ENCODE measurements around the gene SIDT1. TPM values are rescaled to one million over a fixed set of nuclear protein-coding genes. Genes with fewer than 3 reads are reported as not detected.

The SIDT1 gene
- total RNA-seq, 2 experiments from 2014 or later, result 48.3 to 50.6 TPM

DNA sequence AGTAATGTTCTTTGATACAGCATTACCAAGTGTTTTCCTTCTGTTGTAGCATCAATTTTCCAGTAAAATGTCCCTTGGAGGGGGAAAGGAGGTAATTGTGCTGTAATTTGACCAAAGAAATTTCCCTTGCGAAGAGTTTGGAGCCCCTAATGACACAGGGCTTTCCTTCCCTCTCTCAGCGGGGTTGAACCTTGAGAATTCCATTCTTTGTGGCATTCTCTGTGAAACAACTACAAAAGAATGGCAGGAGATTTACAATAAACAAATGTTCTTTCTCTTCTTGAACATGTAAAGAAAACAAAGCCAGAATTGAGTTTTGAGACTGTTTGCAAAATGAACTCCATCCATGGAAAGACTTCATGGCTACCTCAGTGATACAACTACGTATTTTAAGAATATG is 53.4 kb downstream of the SIDT1 start:
- Mint-ChIP-seq H3K27ac (no peak overlapping the region), H3K36me3 (peaks cover 27% of the 10 kb centered on the region), H3K9me3 (no peaks in the 10 kb centered on the region), H3K27me3 (no peaks in the 10 kb centered on the region), H3K4me3 (no peak overlapping the region), H3K4me1 (no peaks in the 10 kb centered on the region)
- no peak for ATAC-seq (ENCODE audit: low read depth)
- no peak for DNase-seq
- POLR2A ChIA-PET, result no interaction called here

DNA sequence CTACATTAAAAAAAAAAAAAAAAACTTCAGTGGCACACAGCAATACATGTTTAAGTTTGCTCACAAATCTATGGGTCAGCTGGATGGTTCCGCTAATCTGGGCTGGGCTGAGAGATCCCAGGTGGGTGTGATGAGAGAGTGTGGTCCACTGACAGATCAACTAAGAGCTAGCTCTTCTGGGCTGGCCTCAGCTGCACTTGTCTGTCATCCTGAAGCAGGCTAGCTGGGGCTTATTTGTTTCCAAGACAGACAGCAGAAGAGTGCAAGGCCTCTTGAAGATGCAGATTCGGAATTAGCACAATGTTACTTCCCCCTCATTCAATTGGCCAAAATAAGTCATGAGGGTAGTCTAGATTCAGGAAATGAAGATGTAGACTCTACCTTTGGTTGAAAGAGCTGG is 56.5 kb downstream of the SIDT1 start:
- Mint-ChIP-seq H3K4me1 (no peaks in the 10 kb centered on the region), H3K4me3 (no peak overlapping the region), H3K9me3 (no peaks in the 10 kb centered on the region), H3K36me3 (peaks cover 38% of the 10 kb centered on the region), H3K27ac (no peak overlapping the region), H3K27me3 (no peaks in the 10 kb centered on the region)
- POLR2A ChIA-PET, result no interaction called here
- DNase-seq (no peak), ATAC-seq (ENCODE audit: low read depth) (no peak)

DNA sequence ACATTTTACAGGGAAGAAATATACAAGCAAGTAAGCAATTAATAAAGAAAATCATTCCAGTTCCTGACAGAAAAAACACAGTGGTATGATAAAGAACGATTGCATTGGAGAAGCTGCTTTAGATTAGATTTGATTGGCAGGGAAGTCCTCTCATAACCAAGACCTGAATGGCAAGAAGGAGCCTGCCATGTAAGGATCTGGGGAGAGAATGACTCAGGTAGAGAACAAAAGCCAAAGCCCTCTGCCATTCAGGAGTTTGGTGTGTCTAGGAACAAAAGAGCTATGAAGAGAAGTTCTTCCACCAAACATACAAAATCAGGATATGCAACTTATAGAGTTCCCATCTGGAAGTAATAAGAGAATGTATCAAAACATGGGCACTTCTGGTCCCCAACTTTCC is 57.6 kb downstream of the SIDT1 start:
- POLR2A ChIA-PET, result no interaction called here
- H3K4me1 Mint-ChIP-seq, result no peaks in the 10 kb centered on the region
- no peak overlapping the region for H3K4me3 Mint-ChIP-seq
- H3K9me3 Mint-ChIP-seq, result no peaks in the 10 kb centered on the region
- H3K27ac Mint-ChIP-seq, result no peak overlapping the region
- peaks cover 37% of the 10 kb centered on the region for H3K36me3 Mint-ChIP-seq
- no peaks in the 10 kb centered on the region for H3K27me3 Mint-ChIP-seq
- DNase-seq (no peak), ATAC-seq (ENCODE audit: low read depth) (no peak)

DNA sequence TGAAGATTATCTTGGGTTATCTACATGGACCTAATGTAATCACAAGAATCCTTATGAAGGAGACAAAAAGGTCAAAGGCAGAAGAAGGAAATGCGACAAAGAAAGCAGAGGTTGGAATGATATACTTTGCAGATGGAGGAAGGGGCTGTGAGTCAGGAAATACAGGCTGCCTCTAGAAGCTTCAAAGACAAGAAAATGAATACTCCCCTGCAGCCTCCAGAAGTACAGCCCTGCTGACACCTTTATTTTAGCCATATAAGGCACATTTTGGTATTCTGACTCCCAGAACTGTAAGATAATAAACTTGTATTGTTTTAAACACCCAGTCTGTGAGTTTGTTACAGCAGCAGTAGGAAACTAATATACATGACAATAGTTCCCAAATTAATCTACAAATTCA is 58.6 kb downstream of the SIDT1 start:
- Mint-ChIP-seq H3K4me1 (peaks cover 1% of the 10 kb centered on the region), H3K27me3 (no peaks in the 10 kb centered on the region), H3K36me3 (peaks cover 40% of the 10 kb centered on the region), H3K9me3 (no peaks in the 10 kb centered on the region), H3K27ac (no peak overlapping the region), H3K4me3 (no peak overlapping the region)
- POLR2A ChIA-PET, result no interaction called here
- DNase-seq (no peak), ATAC-seq (ENCODE audit: low read depth) (no peak)

DNA sequence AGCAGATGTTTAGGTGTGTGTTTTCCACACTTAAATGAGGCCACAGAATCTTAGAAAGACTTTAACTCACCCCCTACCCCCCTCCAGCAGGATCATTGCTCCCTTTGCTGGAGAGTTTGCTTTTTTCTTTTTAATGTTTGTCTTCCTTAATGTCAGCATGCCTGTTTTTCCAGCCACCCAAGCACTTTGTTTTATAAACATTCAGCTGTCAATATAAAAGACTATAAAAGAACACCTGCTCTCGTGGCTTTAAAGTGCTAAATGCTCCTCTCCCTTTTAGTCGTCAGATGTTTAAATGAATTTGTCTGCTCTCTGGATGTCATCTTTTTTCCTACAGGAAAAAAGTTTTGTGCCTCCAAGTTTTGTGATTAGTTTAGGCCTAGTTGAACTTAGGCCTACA is 61.7 kb downstream of the SIDT1 start:
- ATAC-seq (ENCODE audit: low read depth) (no peak), DNase-seq (no peak)
- Mint-ChIP-seq H3K9me3 (no peaks in the 10 kb centered on the region), H3K27me3 (no peaks in the 10 kb centered on the region), H3K36me3 (peaks cover 41% of the 10 kb centered on the region), H3K4me3 (no peak overlapping the region), H3K27ac (no peak overlapping the region), H3K4me1 (peaks cover 1% of the 10 kb centered on the region)
- POLR2A ChIA-PET, result no interaction called here

DNA sequence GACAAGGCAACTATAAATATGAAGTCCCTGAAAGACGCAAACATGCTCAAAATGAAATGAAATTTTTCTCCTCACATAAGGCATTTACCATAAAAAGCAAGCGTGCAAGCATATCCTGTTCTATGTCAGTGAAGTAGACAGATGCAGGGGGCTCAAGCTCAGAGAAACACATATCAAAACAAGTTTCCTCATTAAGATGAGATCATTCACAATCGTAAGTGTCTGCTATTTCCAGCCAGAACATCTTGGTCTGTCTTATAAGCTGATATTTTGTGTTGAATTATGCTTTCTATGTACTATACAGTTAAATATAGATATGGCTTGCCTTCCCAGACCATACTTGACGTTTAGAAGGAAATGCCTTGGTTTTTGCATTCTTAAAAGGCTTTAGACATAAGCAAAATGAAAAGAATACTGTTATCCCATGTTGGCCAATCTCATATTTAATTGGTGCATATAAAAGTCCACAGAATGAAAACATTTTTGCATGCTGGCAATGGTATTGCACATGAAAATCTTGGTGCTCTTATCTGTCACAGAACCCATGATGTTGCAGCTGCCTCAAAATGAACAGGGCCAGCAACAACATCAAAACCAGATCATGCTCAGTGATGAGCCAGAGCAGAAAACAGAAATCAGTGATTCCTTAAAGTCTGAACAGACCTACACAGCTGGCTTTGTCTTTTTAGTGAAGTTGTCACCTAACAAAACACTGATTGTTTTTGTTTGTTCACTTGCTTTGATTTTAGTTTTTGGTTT is 65.4 kb downstream of the SIDT1 start:
- Mint-ChIP-seq H3K4me1 (peaks cover 1% of the 10 kb centered on the region), H3K9me3 (no peaks in the 10 kb centered on the region), H3K27ac (no peak overlapping the region), H3K36me3 (peaks cover 21% of the 10 kb centered on the region), H3K4me3 (no peak overlapping the region), H3K27me3 (no peaks in the 10 kb centered on the region)
- POLR2A ChIA-PET, result no interaction called here
- DNase-seq, result no peak
- no peak for ATAC-seq (ENCODE audit: low read depth)

DNA sequence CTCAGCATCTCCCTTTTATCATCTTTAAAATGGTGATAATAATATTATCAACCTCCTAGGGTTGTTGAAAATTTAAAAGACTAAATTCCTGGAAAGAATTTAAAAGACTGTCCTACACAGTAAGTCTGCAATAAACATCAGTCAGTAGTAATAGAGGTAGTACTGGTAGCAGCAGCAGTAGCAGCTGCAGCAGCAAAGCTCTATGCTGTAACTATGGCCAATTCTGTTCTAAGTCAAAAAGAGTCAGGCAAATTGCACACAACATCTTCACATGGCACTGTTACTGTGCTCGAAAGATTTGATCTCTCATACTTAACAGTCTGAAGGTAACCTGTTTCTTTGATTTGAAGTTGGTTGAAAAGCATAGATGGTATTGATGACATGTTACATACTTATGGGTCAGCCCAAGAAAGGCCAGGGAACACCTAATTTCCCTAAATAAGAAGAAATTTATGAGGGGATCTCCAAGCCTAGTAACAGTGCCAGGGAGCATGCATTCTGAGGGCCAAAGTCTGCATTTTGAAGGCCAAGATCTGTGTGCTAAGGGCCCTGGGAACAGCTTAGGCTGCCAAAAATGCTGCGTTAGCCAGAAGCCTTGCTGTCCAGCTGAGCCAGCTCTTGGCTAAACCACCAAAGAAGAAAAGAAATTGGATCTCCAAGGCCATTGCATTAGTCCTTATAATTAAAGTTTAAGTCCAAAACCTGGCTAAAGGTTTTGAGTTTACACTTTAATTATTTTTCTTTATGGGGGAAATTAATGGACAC is 68.2 kb downstream of the SIDT1 start:
- Mint-ChIP-seq H3K36me3 (peaks cover 23% of the 10 kb centered on the region), H3K27me3 (no peaks in the 10 kb centered on the region), H3K9me3 (no peaks in the 10 kb centered on the region), H3K4me3 (no peak overlapping the region), H3K4me1 (peaks cover 1% of the 10 kb centered on the region), H3K27ac (no peak overlapping the region)
- DNase-seq (no peak), ATAC-seq (ENCODE audit: low read depth) (no peak)
- POLR2A ChIA-PET, result no interaction called here

DNA sequence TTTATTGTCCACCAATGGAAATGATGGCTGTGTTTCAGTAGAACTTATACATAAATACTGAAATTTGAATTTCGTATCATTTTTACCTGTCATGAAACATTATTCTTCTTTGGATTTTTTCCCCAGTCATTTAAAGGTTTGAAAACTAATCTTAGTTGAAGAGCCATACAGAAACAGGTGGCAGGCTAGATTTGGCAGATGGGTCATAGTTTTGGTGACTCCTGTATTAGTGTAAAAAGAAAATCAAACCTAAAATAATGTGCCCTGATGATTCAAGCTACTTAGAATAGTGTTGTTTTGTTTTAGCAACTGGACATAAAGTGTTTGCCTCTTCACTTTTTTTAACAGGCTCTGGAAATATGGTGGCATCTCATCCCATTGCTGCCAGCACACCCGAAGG is 68.9 kb downstream of the SIDT1 start:
- POLR2A ChIA-PET, result no interaction called here
- H3K36me3 Mint-ChIP-seq, result peaks cover 21% of the 10 kb centered on the region
- ATAC-seq (ENCODE audit: low read depth), result no peak
- no peaks in the 10 kb centered on the region for H3K9me3 Mint-ChIP-seq
- no peaks in the 10 kb centered on the region for H3K27me3 Mint-ChIP-seq
- H3K4me3 Mint-ChIP-seq, result no peak overlapping the region
- no peak overlapping the region for H3K27ac Mint-ChIP-seq
- no peak for DNase-seq
- H3K4me1 Mint-ChIP-seq, result peaks cover 1% of the 10 kb centered on the region

DNA sequence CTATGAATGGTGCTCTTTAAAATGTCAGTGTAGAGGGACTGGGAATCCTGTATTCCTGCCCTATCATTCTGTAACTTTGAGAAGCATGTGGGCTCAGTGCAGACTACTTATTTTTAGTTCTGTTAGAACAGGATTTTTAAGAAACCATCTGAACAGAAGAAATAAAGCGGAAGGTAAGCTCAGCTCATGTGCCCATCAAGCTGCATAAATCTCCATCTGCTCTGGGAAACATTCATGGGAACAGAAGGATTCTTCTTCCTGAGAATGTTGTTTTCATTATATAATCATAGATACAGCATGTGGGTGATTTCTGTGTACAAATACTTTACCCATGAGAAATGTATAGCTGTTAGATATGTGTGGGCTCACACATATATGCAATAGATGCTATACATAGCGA is 69.9 kb downstream of the SIDT1 start:
- H3K36me3 Mint-ChIP-seq, result peaks cover 24% of the 10 kb centered on the region
- ATAC-seq (ENCODE audit: low read depth) (no peak), DNase-seq (no peak)
- H3K27ac Mint-ChIP-seq, result no peak overlapping the region
- H3K27me3 Mint-ChIP-seq, result no peaks in the 10 kb centered on the region
- POLR2A ChIA-PET, result no interaction called here
- no peak overlapping the region for H3K4me3 Mint-ChIP-seq
- no peaks in the 10 kb centered on the region for H3K9me3 Mint-ChIP-seq
- H3K4me1 Mint-ChIP-seq, result peaks cover 11% of the 10 kb centered on the region

DNA sequence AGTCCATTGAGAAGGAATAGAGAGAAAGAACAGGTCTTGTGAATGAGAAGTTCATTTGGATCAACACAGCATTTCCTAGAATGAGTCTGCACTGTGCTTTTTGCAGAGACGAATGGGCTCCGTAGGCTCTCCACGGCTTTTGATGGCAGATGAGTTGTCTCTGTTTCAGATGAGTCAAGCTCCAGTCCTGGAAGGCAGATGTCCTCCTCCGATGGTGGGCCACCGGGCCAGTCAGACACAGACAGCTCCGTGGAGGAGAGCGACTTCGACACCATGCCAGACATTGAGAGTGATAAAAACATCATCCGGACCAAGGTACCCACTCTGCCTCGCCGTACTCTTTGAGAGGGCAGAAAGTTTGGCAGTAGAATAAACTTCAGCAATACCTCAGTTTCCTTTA is 70.5 kb downstream of the SIDT1 start:
- Mint-ChIP-seq H3K27me3 (no peaks in the 10 kb centered on the region), H3K4me1 (peaks cover 17% of the 10 kb centered on the region), H3K27ac (no peak overlapping the region), H3K36me3 (peaks cover 26% of the 10 kb centered on the region), H3K9me3 (no peaks in the 10 kb centered on the region), H3K4me3 (no peak overlapping the region)
- ATAC-seq (ENCODE audit: low read depth) (no peak), DNase-seq (no peak)
- POLR2A ChIA-PET, result no interaction called here

DNA sequence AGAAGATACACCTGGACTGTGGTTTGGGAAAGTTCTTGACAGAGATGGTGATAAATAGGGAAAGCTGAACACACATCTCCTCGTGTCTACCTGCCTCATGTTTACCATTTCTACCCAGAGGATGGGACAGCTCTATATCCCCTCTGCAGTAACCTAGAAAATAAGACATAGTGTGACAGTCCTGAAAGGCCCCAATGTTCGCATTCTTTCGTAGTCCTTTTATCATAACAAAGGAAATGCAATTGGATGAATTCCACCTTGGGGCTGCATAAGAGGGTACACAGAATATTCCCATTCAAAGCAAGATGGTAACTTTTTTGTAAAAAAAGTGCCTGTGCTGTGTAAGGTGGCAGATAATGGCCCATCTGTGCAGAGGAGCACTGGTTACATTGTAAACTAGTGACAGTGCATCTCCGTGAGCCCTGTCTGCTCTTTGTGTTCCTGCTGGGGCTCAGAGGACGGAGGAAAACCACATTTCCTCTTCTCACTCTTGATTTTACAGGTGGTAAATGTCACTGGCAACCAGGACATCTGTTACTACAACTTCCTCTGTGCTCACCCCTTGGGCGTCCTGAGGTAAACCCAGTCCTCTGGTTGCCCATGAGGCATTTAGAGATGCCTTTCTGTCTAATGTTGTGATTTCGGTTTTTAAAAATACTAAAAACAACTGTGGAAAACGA is 74.3 kb downstream of the SIDT1 start:
- Mint-ChIP-seq H3K27me3 (no peaks in the 10 kb centered on the region), H3K36me3 (peaks cover 46% of the 10 kb centered on the region), H3K4me3 (peak overlapping the region; percentile 49), H3K27ac (peak overlapping the region; percentile 77), H3K9me3 (no peaks in the 10 kb centered on the region), H3K4me1 (peaks cover 23% of the 10 kb centered on the region)
- ATAC-seq (ENCODE audit: low read depth) (peak; percentile 98), DNase-seq (no peak)
- POLR2A ChIA-PET, result interaction anchor here (1.3 kb wide), 1 partner anchor 10 kb away, joined by 4 read pairs; no protein-coding TSS in a partner anchor

DNA sequence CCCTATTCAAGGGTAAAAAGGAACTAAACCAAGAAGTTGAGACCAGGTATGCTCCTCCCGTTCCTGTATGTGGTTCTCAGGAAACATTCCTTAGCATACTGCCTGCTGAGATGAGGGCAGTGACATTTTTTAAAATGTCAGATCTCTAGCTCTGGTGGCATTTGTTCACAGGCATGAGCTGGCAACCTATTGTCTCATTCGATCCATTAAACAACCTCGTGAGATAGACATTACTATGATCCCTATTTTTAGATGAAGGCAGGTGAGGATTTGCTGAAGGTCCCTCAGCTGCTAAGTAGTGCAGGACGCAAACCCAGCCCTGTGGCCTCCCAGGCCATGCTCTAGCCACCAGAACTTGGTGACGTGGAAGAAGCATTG is 74.9 kb downstream of the SIDT1 start:
- POLR2A ChIA-PET, result no interaction called here
- ATAC-seq (ENCODE audit: low read depth), result no peak
- peak overlapping the region; percentile 49 for H3K4me3 Mint-ChIP-seq
- no peaks in the 10 kb centered on the region for H3K27me3 Mint-ChIP-seq
- DNase-seq, result no peak
- peak overlapping the region; percentile 77 for H3K27ac Mint-ChIP-seq
- H3K4me1 Mint-ChIP-seq, result peaks cover 23% of the 10 kb centered on the region
- H3K36me3 Mint-ChIP-seq, result peaks cover 48% of the 10 kb centered on the region
- H3K9me3 Mint-ChIP-seq, result no peaks in the 10 kb centered on the region

DNA sequence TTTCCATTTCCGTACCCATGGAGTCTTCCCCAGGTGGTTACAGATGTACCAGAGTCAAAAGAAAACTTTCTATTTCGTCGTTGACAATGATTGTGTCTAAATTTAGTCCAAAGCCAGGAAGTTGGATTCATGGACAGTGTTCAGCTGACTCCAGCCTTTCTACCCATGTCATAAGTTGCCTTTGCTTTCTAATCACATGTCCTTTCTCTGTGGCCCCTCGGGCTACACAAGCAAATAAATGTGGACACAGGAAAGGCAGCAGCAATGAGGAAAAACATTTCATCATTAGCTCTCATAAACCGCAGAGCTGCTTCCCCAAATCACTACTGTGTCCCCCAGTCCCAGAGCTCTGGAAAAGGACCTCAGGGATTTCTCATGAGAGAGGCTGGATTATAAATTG is 82.0 kb downstream of the SIDT1 start:
- ATAC-seq (ENCODE audit: low read depth) (no peak), DNase-seq (no peak)
- H3K36me3 Mint-ChIP-seq, result peaks cover 16% of the 10 kb centered on the region
- H3K4me1 Mint-ChIP-seq, result no peaks in the 10 kb centered on the region
- no peaks in the 10 kb centered on the region for H3K27me3 Mint-ChIP-seq
- POLR2A ChIA-PET, result no interaction called here
- H3K27ac Mint-ChIP-seq, result no peak overlapping the region
- H3K9me3 Mint-ChIP-seq, result no peaks in the 10 kb centered on the region
- no peak overlapping the region for H3K4me3 Mint-ChIP-seq

DNA sequence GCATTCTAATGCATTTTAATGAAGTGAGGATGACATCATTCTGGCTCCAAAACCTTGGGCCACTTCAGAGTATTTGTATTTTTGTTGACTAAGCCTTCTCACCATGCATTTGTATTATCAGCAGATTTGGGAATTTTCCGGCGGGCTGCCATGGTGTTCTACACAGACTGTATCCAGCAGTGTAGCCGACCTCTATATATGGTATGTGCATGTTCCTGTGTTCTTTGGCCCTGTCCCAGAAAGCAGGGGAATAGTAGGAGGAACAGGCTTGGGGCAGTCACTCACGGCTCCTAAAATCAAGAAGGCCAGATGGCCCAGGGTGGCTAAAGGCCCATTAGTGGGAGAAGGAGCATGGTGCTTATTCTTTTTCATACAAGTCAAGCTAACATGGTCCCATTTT is 83.6 kb downstream of the SIDT1 start:
- H3K36me3 Mint-ChIP-seq, result peaks cover 10% of the 10 kb centered on the region
- ATAC-seq (ENCODE audit: low read depth) (no peak), DNase-seq (no peak)
- H3K27ac Mint-ChIP-seq, result no peak overlapping the region
- H3K4me3 Mint-ChIP-seq, result no peak overlapping the region
- H3K9me3 Mint-ChIP-seq, result no peaks in the 10 kb centered on the region
- no peaks in the 10 kb centered on the region for H3K4me1 Mint-ChIP-seq
- POLR2A ChIA-PET, result interaction anchor here (0.8 kb wide), 1 partner anchor 10 kb away, joined by 4 read pairs; no protein-coding TSS in a partner anchor
- no peaks in the 10 kb centered on the region for H3K27me3 Mint-ChIP-seq
